ENCODE measurements around the gene PBXIP1. TPM values are rescaled to one million over a fixed set of nuclear protein-coding genes. Genes with fewer than 3 reads are reported as not detected.

PBXIP1 gene
- total RNA-seq, 1 experiment from 2014 or later, result 21.6 TPM

DNA sequence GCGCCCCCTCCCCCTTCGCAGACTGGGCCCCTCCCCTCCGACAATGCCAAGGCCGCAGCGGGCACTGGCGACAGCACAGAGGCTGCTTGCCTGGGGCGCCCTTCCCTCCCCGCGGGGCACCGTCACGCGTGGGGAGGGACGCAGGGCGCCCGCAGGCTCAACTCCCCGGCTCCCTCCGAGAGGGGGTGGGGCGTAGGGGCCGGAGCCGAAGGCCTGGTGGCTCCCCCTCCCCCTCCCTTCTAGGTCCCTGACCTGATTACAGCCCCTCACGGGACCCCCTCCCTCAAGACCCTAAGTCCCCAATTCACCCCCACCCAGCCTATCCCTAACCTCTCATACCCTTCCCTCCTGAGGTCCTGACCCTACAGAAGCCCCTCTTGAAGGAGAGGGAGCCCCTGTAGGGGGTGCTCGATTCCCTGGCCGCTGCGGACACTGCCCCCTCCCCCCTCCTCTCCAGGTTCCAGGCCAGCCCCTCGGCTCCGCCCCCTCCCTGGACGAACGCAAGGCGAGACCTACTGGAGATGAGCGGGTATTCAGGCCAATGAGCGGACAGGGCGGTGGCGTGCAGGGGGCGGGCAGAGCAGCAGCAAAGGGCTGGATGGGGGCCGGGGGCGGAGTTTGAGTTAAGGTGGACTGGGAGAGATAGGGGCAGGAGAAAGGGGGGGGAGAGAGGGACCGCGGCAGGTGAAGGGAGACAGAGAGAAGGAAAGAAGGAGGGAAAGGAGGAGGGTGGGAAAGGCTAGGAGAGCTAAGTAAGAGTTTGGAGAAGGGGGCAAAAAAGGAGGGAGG lies 46.0 kb upstream of the PBXIP1 start:
- Mint-ChIP-seq H3K27ac (peak overlapping the region; percentile 67 to 96 (median 85); a peak in 4 of 7 replicates), H3K4me1 (peaks cover 34 to 46% of the 10 kb centered on the region in 2 experiments), H3K4me3 (peak overlapping the region; percentile 93 to 97), H3K9me3 (peaks cover 0 to 2% of the 10 kb centered on the region in 2 experiments; a peak in 3 of 5 replicates), H3K27me3 (ENCODE audit: low read depth) (peaks cover 3% of the 10 kb centered on the region), H3K36me3 (ENCODE audit: insufficient read depth in 1 of 3, low read depth in 3 of 3) (no peaks in the 10 kb centered on the region; a peak in 2 of 7 replicates)
- Histone ChIP-seq H4K20me1 (ENCODE audit: control insufficient read depth, insufficient read depth, insufficient read length) (no peaks in the 10 kb centered on the region), H2BK12ac (ENCODE audit: insufficient read length, low read depth, low read length) (no peak overlapping the region), H3K4ac (ENCODE audit: low read depth, low read length) (no peak overlapping the region), H4K91ac (ENCODE audit: insufficient read length, low read depth, low read length) (no peak overlapping the region), H3K23me2 (ENCODE audit: insufficient read length, low read depth, low read length, poor library complexity, severe bottlenecking) (peaks cover 26% of the 10 kb centered on the region), H3K23ac (ENCODE audit: insufficient read length, low read depth, low read length) (no peak overlapping the region), H2AK5ac (ENCODE audit: insufficient read length, low read length) (no peak overlapping the region), H3K56ac (ENCODE audit: insufficient read length, low read depth, low read length) (no peak overlapping the region), H4K8ac (replicated peaks; ENCODE audit: insufficient read length, low read depth, low read length) (no peak overlapping the region), H3K79me1 (ENCODE audit: insufficient read depth, low read depth, low read length, poor library complexity, severe bottlenecking) (no peaks in the 10 kb centered on the region), H2BK20ac (ENCODE audit: low read depth, low read length, poor library complexity, severe bottlenecking) (no peak overlapping the region), H3K4me1 (ENCODE audit: insufficient read depth, low read length) (peaks cover 5% of the 10 kb centered on the region; the same call in 1 of the 2 replicates), H4K5ac (ENCODE audit: insufficient read length, low read depth, low read length) (no peak overlapping the region), H3K79me2 (ENCODE audit: insufficient read depth, low read length) (no peaks in the 10 kb centered on the region; the same call in 1 of the 2 replicates), H3K9me3 (ENCODE audit: control insufficient read depth, low read depth, low read length) (no peaks in the 10 kb centered on the region), H3K9ac (ENCODE audit: extremely low read depth, insufficient read length, low read length) (no peak overlapping the region), H3K4me2 (ENCODE audit: insufficient read depth, insufficient read length, low read length) (peak overlapping the region; percentile 90), H3K18ac (ENCODE audit: insufficient read length, low read depth, low read length) (no peak overlapping the region), H3K27ac (ENCODE audit: insufficient read length, low read depth, low read length) (no peak overlapping the region), H3T11ph (ENCODE audit: low read length) (no peak overlapping the region), H2AFZ (ENCODE audit: low read length) (no peak overlapping the region), H2BK5ac (ENCODE audit: insufficient read length, low read length) (no peak overlapping the region), H3K27me3 (ENCODE audit: insufficient read depth, low read length) (no peaks in the 10 kb centered on the region), H3K14ac (ENCODE audit: insufficient read depth, low read length) (no peak overlapping the region), H2BK120ac (ENCODE audit: low read depth, low read length, poor library complexity, severe bottlenecking) (no peak overlapping the region), H2BK15ac (ENCODE audit: low read depth, low read length) (no peak overlapping the region)
- WGBS (ENCODE audit: extremely low coverage, insufficient read length, low lambda C conversion rate), result no CpG with 5 or more reads among the region's 38 CpGs
- DNase-seq, result peak; percentile 100
- TF ChIP-seq, protein P1, sequence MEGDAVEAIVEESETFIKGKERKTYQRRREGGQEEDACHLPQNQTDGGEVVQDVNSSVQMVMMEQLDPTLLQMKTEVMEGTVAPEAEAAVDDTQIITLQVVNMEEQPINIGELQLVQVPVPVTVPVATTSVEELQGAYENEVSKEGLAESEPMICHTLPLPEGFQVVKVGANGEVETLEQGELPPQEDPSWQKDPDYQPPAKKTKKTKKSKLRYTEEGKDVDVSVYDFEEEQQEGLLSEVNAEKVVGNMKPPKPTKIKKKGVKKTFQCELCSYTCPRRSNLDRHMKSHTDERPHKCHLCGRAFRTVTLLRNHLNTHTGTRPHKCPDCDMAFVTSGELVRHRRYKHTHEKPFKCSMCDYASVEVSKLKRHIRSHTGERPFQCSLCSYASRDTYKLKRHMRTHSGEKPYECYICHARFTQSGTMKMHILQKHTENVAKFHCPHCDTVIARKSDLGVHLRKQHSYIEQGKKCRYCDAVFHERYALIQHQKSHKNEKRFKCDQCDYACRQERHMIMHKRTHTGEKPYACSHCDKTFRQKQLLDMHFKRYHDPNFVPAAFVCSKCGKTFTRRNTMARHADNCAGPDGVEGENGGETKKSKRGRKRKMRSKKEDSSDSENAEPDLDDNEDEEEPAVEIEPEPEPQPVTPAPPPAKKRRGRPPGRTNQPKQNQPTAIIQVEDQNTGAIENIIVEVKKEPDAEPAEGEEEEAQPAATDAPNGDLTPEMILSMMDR (conservative IDR thresholded peaks at IDR 0.05), result peak; percentile 43; the same call in 2 of the 3 replicates

All from H9 (cell line).